ENCODE measurements around the gene DNAJC5. TPM values are rescaled to one million over a fixed set of nuclear protein-coding genes. Genes with fewer than 3 reads are reported as not detected.

DNAJC5 gene
- total and polyA plus RNA-seq, 9 donors, result 11.1 to 32.8 (median 26.5) TPM

DNA sequence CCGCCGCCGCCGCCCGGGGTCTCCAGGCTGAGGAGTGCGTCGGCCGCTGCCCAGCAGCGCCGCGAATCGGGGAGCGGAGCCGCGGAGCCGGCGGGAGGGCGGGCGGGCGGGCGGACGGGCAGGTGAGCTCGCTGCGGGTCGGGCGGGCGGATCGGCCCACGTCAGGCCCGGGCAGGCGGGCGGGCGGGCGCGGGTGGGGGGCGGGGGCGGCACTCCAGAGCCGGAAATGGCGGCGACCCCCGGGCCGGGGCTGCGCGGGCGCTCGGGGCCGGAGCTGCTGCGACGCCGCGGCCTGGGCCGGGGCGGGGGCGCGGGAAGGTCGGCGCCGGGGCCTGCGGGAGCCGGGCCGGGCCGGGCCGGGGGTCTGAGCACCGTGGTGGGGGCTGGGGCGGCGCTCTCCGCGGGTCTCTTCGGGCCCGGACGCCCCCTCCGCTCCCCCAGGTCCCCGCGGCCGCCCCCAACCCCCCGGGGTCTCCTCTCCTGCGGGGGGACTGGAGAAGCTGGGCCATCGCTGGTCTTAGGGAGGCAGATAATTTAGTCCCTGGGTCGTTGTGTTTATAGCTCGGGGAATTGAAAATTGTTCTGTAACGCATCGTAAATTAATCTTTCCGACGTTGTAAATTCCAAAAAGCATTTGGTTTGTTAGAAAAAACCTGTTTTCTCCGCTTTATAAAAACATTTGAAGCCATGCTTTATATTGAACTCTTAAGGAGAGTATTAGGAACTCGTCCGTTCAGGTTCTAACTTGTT is 451 bp downstream of the DNAJC5 start:
- peak in 2 of 5 donors; percentile 41 to 44 for DNase-seq
- Histone ChIP-seq H3K36me3 (no peaks in the 10 kb centered on the region), H3K27me3 (no peaks in the 10 kb centered on the region), H3K27ac (peak overlapping the region; percentile 38 to 39), H3K9me3 (no peaks in the 10 kb centered on the region), H3K4me3 (peak overlapping the region; percentile 69), H3K4me1 (ENCODE audit: insufficient read depth) (peaks cover 10% of the 10 kb centered on the region)
- no peak for TF ChIP-seq CTCF (IDR thresholded peaks at IDR 0.05)
- TF ChIP-seq EP300 (IDR thresholded peaks at IDR 0.05), result no peak
- TF ChIP-seq POLR2A (IDR thresholded peaks at IDR 0.05), result no peak
- intact Hi-C loops (cut with DNase I), result no loop called here
- 0 to 3% (median 1%) methylated on average over 20 to 76 of the region's 87 CpGs for WGBS, 3 donors

DNA sequence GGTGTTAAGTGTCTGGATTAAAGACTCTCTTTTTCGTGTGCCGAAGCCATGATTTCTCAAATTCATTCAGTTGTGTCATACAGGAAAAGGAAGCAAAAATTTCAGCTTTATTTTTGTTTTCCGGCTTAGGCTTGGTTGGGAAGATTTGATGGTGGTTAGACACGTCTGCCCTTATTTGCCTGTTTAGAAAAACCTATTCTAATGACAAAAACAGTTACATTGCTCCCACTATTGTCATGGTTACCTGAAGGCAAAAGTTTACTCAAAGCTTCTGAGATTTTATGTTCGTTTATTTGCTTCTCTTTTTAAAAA is 982 bp downstream of the DNAJC5 start:
- no peaks in the 10 kb centered on the region for H3K36me3 ChIP-seq
- DNase-seq, result no peak
- no peaks in the 10 kb centered on the region for H3K27me3 ChIP-seq
- peak overlapping the region; percentile 69 for H3K4me3 ChIP-seq
- intact Hi-C loops (cut with DNase I), result no loop called here
- WGBS, 3 donors, result 1 to 2% (median 1%) methylated on average over 5 of the region's 5 CpGs
- H3K27ac ChIP-seq, result peak overlapping the region in 1 of 2 donors; percentile 38
- no peaks in the 10 kb centered on the region for H3K9me3 ChIP-seq
- H3K4me1 ChIP-seq (ENCODE audit: insufficient read depth), result peaks cover 10% of the 10 kb centered on the region
- no peak for TF ChIP-seq POLR2A (IDR thresholded peaks at IDR 0.05)
- TF ChIP-seq EP300 (IDR thresholded peaks at IDR 0.05), result no peak
- no peak for TF ChIP-seq CTCF (IDR thresholded peaks at IDR 0.05)

DNA sequence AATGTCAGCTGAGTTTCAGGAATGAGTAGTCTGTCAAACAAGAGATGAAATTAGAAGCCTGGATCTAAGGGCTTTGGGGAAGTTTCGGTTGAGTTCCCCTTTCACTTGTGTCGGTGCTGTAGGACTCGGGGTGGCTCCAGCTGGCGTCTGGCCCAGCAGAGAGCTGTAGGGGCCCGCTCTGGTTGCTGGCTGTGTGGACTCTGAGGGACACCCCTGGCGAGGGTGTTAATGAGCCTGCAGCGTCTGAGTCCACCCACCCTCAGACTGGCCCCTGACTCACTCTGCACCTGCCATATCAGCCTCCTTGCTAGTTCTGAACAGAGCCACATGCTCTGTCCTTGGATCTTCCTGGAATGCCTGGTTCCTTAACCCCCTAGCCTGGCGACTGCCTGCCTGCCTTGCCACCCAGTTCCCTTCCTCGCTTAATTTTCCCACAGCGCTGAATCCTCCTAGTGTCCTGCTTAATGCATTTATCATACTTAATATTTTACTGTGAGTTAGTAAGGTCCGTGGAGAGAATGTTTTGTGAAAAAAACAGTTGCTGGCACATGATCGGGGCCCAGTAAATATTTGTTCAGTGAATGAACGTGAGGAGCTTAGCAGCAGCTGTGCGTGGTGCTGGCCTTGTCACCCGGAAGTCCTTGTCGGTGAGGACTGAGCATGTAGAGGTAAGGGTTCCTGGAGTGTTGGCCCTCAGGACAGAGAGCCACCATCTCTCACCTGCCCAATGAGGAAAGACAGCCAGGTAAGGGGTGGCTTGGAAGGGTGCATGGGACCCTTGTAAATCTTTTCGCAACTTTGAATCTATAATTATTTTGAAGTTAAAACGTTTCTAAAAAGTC is 1.6 kb downstream of the DNAJC5 start:
- Histone ChIP-seq H3K4me3 (peak overlapping the region; percentile 69), H3K36me3 (no peaks in the 10 kb centered on the region), H3K27me3 (no peaks in the 10 kb centered on the region), H3K4me1 (ENCODE audit: insufficient read depth) (peaks cover 10% of the 10 kb centered on the region), H3K27ac (no peak overlapping the region), H3K9me3 (no peaks in the 10 kb centered on the region)
- no peak for TF ChIP-seq EP300 (IDR thresholded peaks at IDR 0.05)
- no peak for TF ChIP-seq CTCF (IDR thresholded peaks at IDR 0.05)
- no peak for TF ChIP-seq POLR2A (IDR thresholded peaks at IDR 0.05)
- peak in 3 of 5 donors; percentile 31 to 64 (median 48) for DNase-seq
- intact Hi-C loops (cut with DNase I), result no loop called here
- WGBS, 3 donors, result 13 to 19% (median 16%) methylated on average over 18 of the region's 18 CpGs

GRCh38 chr20:63897978-63898561 is 3.1 kb downstream of the DNAJC5 start:
- intact Hi-C loops (cut with DNase I), result no loop called here
- Histone ChIP-seq H3K36me3 (no peaks in the 10 kb centered on the region), H3K27ac (no peak overlapping the region), H3K27me3 (no peaks in the 10 kb centered on the region), H3K4me1 (ENCODE audit: insufficient read depth) (peaks cover 10% of the 10 kb centered on the region), H3K9me3 (no peaks in the 10 kb centered on the region), H3K4me3 (no peak overlapping the region)
- TF ChIP-seq POLR2A (IDR thresholded peaks at IDR 0.05), result no peak
- no peak for TF ChIP-seq CTCF (IDR thresholded peaks at IDR 0.05)
- no peak for TF ChIP-seq EP300 (IDR thresholded peaks at IDR 0.05)
- 82 to 88% (median 85%) methylated on average over 6 of the region's 6 CpGs for WGBS, 3 donors
- no peak for DNase-seq

Measured in ovary (tissue), 9 donors.